Hair follicle dermal papilla cell (primary cell): Measurements from ENCODE around the gene GRK6. TPM values are rescaled to one million over a fixed set of nuclear protein-coding genes. Genes with fewer than 3 reads are reported as not detected.

Source experiments
- total RNA-seq: library from RNA; depleted of rRNA; stranded (reverse); fragments of >200 nt; gene quantifications from 2 replicates; pipeline ENCODE4 v1.2.3, GENCODE V29; 2012

Gene GRK6
- total RNA-seq: 17.0 and 18.3 TPM in 2 replicates

DNA sequence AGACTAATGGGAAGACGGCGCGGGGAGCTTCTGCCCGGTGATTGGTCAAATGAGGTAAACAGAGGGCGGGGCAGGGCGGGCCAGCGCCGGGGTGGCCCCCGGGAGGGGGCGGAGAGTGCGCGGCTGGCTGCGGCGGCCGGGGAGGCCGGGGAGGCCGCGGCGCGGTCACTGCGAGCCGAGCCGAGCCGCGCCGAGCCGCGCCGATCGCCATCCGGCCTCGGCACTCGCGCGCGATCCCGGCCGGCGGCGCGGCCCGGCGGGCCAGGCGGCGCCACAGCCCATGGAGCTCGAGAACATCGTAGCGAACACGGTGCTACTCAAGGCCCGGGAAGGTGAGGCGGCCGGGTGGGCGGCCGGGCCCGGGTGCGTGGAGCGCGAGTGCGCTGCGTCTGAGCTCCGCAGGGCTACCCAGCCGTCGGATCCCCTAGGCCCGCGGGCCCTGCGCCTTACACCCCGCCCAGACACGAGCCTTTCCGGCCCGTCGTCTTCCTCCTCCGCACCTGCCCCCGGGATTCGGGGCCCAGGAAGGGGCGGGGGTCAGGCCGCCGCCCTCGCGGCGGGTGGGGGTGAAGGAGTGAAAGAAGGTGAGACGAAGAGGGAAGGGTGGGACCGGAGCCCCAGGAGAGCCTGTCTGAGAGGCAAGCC, at the start of gene GRK6:
Gene GRK6, plus strand, starts transcription at position 111 of the 645 bp plus-strand sequence. Its CDS starts 170 bp downstream, at position 281.

DNA sequence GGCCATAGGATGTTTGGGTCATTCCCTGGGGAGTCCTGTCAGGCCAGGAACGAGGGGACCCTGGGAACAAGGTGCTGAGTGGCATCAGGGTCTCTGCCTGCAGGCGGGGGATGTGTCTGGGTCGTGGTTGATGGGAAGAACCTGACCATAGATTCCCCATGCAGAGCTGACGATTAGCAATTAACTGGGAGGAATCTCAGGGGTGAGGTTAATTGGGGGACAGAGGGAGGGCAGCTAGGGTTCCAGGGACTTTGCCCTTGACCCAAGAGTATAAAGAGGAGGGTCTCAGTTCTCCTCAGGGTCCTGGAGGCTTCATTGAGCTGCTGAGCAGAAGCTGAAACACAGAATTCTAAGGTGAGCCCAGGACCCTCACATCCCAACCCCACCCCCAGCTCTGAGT, 42.3 kb upstream of the GRK6 start, which contains the start of gene SLC34A1:
Gene SLC34A1, plus strand, starts transcription at position 301 of the 400 bp plus-strand sequence. CDS start 1,308 bp downstream, outside the sequence.

GRCh38 chr5:177399997-177400868, 26.2 kb upstream of the GRK6 start, which contains the start of gene PFN3:
Gene PFN3, minus strand, starts transcription at chr5:177400661. Its CDS starts 85 bp downstream, at chr5:177400576.

GRCh38 chr5:177409043-177409801, 17.3 kb upstream of the GRK6 start, which contains the start of gene F12:
Gene F12, minus strand, starts transcription at chr5:177409564. Its CDS starts 37 bp downstream, at chr5:177409527.

GRCh38 chr5:177446200-177447065, 20.0 kb downstream of the GRK6 start, which contains the start of gene PRR7:
Gene PRR7, plus strand, starts transcription at chr5:177446814. Its CDS starts 8,254 bp downstream, at chr5:177455068.

GRCh38 chr5:177473443-177474001, 47.0 kb downstream of the GRK6 start, which contains the start of gene DBN1:
Gene DBN1, minus strand, starts transcription at chr5:177473634. Its CDS starts 113 bp downstream, at chr5:177473521.

Other genes with a start within 250 kb of the GRK6 start
- gene RAB24, start 123.0 kb upstream of the GRK6 start, total RNA-seq: 16.9 and 25.1 TPM in 2 replicates
- gene PRELID1, start 122.9 kb upstream of the GRK6 start, total RNA-seq: 55.8 and 65.1 TPM in 2 replicates
- 2.3 and 3.1 TPM in 2 replicates for gene MXD3, start 114.8 kb upstream of the GRK6 start, total RNA-seq
- 234 and 285 TPM in 2 replicates for gene LMAN2, start 75.0 kb upstream of the GRK6 start, total RNA-seq
- 0.49 and 1.7 TPM in 2 replicates for gene RGS14, start 68.8 kb upstream of the GRK6 start, total RNA-seq
- gene SLC34A1, start 42.2 kb upstream of the GRK6 start, total RNA-seq: not detected in 2 replicates
- not detected in 2 replicates for gene PFN3, start 26.0 kb upstream of the GRK6 start, total RNA-seq
- gene F12, start 17.1 kb upstream of the GRK6 start, total RNA-seq: 0.12 TPM in 1 of 2 replicates, not detected in the other
- gene PRR7, start 20.1 kb downstream of the GRK6 start, total RNA-seq: 8.6 and 14.6 TPM in 2 replicates
- gene DBN1, start 47.0 kb downstream of the GRK6 start, total RNA-seq: 130 and 152 TPM in 2 replicates
- 258 and 260 TPM in 2 replicates for gene PDLIM7, start 70.9 kb downstream of the GRK6 start, total RNA-seq
- 1.9 and 3.9 TPM in 2 replicates for gene DOK3, start 83.2 kb downstream of the GRK6 start, total RNA-seq
- gene DDX41, start 90.3 kb downstream of the GRK6 start, total RNA-seq: 52.9 and 63.6 TPM in 2 replicates
- gene FAM193B, start 127.9 kb downstream of the GRK6 start, total RNA-seq: 32.9 and 39.8 TPM in 2 replicates
- 133 and 136 TPM in 2 replicates for gene TMED9, start 165.5 kb downstream of the GRK6 start, total RNA-seq
- gene B4GALT7, start 173.5 kb downstream of the GRK6 start, total RNA-seq: 34.2 and 36.7 TPM in 2 replicates